Ammon's horn (tissue), 1 donor: Measurements from ENCODE around the gene CARD19.
A peak's percentile ranks its signal among the peaks of the same experiment; 100 is the strongest.
"Not testable (repeated sequence)": the region's sequence is repeated elsewhere in the genome, so short reads cannot be mapped to it uniquely, and the experiment has no call there.

Experiments used
- DNase-seq: peaks from one replicate; pipeline ENCODE4 v3.0.0-alpha.2; 2016; ENCODE audit warnings: low spot score

Gene CARD19

GRCh38 chr9:93134015-93134739 is 38.2 kb downstream of the CARD19 start, which contains the start of gene NINJ1:
TSS of gene NINJ1 (minus strand) at chr9:93134251. CDS start at chr9:93134217, 34 bp downstream.
- peak; percentile 74 for DNase-seq

GRCh38 chr9:93134740-93135444 is 38.9 kb downstream of the CARD19 start:
- no peak for DNase-seq

- DNase-seq: peak; percentile 76
Observed at GRCh38 chr9:93136011-93136440, 40.0 kb downstream of the CARD19 start.

DNA sequence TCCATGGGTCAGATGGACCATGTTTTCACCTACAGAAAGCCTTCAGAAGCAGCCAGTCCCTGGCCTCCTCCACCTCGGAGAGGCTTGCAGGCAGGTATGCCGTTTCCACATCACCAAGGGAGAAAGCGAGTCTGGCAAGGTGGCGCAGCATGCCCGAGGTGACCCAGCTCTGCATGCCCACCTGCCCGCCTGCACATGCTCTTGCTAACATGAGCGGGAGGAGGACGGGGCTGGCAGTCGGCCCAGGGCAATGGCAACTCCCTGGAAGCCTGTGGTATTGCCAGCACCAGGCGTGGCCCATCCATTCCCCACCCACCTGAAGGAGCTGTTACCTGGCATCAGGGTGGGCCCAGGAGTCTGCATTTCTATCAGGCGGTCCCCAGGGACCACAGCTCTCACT is 41.3 kb downstream of the CARD19 start:
- DNase-seq: no peak

DNA sequence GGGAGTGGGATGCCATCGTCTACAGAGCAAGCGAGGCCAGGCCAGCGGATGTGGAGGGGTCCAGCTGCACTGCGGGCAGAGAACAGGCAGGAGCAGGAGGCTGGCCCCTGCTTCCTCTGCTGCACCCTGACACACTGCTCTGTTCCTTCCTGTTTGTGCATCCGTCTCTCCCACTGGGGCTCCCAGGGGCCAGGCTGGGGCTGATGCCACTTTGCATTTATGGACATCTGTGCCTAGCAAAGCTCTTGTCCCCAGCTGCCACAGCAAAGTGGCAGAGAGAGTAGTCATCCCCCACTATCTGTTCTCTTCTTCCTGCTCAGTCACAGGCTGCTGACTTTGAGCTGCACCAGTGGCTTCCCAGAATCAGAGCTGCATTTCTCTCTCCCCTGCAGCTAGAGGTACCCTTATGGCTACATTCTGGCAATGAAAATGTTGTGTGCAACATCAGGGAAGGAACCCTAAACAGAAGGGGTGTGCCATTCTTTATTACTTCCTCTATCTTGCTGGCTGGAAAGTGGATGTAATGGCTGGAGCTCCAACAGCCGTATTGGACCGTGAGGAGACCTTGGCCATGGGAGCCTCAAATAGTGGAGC is 42.3 kb downstream of the CARD19 start:
- no peak for DNase-seq

DNA sequence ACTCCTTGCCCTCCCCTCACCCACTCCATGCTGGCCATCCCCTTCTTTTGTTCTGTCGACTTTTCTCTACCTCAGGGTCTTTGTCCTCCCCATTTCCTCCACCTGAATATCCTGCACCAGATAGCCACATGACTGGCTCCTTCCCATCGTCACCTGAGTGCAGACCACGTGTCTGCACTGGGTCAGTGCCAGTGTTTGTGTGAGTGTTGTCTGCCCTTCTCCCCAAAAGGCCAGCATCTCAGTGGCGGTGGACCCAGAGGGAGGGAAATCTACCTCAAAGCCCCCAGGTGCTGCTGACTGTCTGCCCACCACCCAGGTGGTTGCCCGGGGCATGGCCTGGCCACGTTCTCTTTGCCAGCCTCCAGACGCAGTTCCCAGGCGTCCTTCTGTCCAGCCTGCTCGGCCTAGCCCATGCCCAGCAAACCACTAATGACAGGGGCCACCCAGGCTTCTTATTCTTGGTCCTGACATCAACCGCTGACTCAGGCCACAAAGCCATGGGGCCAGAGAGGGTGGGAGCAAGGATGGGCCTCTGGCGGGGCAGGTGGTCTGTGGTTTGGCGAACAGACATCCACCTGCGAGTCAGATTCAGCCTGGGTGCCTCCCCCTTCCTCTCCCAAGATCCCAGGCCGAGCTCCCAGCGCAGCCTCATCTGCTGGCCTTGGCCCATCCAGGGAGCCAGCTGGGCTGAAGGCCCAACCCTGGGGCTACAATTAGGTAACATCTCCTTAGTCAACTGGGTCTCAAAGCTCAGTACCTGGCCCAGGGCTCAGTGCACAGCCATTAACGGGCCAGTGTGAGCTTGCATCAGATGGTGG is 43.6 kb downstream of the CARD19 start:
- DNase-seq: no peak

- no peak for DNase-seq
Observed at GRCh38 chr9:93141771-93142483, 45.9 kb downstream of the CARD19 start.

GRCh38 chr9:93143830-93144530 is 48.0 kb downstream of the CARD19 start:
- peak; percentile 97 for DNase-seq

DNA sequence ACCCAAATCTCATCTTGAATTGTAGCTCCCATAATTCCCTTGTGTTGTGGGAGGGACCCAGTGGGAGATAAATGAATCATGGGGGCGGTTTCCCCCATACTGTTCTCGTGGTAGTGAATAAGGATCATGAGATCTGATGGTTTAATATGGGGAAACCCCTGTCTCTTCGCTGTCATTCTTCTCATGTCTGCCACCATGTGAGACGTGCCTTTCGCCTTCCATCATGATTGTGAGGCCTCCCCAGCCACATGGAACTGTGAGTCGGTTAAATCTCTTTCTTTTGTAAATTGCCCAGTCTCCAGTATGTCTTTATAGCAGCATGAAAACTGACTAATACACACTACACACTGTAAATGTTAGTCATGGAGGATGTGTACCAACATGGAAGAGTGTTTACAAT is 50.7 kb downstream of the CARD19 start:
- DNase-seq: not testable (repeated sequence)

DNA sequence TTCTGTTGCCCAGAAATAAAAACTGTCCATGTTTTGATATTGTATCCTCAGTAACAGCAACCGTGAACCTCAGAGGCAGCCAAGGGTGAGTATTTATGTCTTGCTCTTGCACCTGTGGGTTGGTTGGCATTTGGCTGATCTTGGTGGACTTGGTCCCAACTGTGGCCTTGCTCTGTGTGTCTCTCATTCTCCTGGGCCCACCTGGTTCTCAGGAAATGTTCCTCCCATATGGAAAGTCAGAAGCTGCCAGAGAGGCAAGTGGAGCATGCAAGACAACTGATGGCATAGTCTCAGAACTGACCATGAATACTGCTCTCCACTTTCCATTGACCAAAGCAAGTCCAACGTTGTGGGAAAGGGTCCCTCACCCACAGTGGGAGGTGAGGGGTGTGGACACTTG is 51.6 kb downstream of the CARD19 start:
- DNase-seq: no peak

- no peak for DNase-seq
Observed at GRCh38 chr9:93148721-93149120, 52.7 kb downstream of the CARD19 start.

DNA sequence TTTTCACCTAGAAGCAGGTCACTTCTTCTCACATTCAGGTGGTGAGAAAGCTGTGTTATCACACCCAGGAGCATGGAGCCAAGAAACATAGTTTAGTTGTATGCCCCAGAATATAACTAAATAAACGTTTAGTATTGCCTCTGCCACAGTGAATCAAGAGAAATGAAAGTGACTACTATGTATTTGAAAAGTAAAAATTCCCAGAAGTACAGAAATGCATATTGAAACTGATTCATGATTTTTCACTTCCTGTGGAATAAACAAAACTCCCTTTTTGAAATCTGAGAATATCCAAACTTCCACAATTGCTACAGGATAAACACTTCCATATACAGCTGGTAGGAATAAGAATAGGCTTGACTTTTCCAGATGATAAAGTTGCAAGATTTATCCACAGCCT is 53.3 kb downstream of the CARD19 start:
- DNase-seq: no peak

- no peak for DNase-seq
Observed at GRCh38 chr9:93151097-93151784, 55.2 kb downstream of the CARD19 start.

DNA sequence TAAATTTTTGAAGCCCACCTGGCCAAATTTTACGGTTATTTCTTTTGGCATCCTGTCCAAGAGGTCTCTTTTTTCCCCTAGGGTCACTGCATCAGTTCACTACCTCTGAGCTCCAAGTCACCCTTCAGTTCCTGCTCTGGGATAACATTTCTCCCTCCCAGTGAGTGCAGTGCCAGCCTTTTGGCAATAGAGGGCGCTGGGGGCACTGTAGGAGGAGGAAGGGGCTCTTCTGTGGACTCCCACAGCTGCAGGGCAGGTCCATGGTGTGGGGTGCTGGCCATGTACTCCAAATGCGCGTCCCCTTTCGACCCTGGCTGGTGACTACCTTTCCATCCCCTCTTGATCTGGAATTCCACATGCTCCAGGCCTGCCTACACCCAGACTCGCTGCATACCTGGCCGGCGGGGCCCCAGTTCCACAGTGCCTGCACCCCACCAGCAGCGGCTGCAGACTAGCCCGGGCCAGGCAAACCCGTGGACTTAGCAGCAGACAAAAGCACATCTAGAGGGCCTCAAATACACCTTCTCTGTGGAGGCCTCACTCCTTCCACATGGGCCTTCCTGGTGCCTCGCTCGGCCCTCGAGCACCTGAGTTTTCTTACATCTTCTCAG is 58.4 kb downstream of the CARD19 start:
- DNase-seq: no peak

- DNase-seq: peak; percentile 86
Observed at GRCh38 chr9:93155716-93156474, 59.9 kb downstream of the CARD19 start.

DNA sequence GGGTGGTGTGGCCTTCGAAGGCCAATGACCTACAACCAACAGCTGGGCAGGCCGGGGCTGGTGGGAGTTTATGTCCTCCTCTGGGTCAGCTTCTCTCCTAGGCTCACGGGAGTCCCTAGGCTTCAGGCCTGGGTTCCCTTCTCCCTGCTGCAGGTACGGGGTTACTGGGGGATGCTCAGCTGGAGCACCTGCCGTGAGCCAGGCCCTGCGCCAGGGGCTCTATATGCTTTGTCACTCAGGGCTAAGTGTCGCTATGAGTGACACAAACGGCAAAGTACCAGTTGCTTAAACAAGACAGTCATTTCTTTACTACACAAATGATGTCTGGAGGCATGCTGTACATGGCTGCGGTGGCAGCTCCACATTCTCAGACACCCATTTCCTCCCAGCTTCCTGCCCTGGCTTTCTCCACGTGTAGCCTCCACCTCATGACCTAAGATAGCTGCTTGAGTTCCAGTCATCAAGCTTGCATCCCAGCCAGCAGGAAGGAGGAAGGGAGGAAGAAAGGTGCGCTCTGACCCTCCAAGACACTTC is 60.5 kb downstream of the CARD19 start:
- no peak for DNase-seq

GRCh38 chr9:93159601-93160471 is 63.8 kb downstream of the CARD19 start:
- peak; percentile 88 for DNase-seq
